GM11168 (cell line): ENCODE data around the gene PRDM7.
"Not testable (repeated sequence)": the region's sequence is repeated elsewhere in the genome, so short reads cannot be mapped to it uniquely, and the experiment has no call there.

Experiments used
- in situ Hi-C: fragments of 300-500 bp; cut with MboI; formaldehyde crosslinking; loops from one replicate; pipeline ENCODE4 v1.12.0; 2022; ENCODE audit warnings: low sequenced_read_pairs; ENCODE audit not compliant: unreplicated experiment

PRDM7 gene

DNA sequence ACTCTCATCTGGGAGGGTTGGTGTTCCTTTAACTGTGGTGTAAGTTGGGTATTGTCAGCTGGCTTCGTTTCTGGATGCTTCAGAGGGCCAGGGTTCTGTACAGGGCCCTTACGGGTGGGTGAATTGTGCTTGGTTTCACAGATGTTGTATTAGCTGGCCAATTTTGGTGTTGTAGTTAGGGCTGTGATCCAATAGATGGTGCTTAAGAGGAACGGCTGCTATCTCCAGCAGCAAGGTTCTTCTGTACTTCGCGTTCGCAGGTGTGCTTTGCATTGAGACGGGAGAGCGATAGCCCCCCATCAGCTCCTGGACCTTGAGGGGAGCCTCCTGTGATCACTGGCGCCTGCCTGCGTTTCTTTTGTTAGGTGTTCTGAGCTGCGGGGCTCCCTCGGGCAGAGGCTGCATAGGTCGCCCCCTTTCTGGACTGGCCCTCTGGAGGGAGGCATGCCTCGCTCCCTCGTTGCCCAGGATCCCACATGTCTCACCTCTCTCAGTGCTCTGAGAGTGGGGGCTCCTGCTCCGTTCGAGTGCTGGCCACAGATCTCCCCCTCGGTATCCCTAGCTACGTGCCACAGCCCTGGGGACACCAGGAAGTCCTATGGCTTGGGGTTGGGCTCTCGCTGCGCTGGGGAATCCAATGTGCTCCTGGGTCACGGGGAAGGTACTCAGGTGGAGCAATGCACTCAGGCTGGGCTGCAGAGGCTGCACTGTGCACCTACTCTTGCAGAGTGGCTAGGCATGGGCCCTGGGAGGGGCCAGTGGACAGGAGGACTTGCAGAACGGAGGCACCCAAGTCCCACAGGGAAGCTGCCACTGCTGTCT lies 837 bp upstream of the PRDM7 start:
- in situ Hi-C loops = no loop called here

DNA sequence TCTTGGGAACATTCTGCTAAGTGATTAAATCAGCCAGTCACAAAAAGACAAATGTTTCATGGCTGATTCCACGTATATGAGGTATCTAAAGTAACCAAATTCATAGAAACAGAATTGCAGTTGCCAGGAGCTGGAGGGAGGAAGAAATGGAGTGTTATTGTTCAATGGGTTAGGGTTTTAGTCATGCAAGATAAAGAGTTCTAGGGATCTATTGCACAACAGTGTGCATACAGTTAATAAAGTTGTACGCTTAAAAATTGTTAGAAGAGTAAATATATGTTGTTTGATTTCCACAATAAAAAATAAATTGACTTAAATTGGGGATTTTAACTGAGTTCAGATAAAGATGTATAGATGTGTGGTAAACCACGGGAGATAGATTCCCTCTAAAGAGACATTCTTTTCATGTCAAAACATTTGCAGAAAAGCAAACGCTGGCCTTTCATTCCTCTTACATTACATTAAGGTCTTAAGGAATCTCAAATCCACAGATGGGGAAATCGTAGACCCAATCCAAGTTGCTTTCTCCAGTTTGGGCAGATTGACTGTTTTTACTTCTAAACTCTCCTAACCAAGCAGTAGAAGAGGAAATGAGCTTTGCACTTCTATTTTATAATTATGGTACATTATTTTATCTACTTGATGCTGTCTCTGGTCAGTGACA lies 4.6 kb downstream of the PRDM7 start:
- in situ Hi-C loops = no loop called here

DNA sequence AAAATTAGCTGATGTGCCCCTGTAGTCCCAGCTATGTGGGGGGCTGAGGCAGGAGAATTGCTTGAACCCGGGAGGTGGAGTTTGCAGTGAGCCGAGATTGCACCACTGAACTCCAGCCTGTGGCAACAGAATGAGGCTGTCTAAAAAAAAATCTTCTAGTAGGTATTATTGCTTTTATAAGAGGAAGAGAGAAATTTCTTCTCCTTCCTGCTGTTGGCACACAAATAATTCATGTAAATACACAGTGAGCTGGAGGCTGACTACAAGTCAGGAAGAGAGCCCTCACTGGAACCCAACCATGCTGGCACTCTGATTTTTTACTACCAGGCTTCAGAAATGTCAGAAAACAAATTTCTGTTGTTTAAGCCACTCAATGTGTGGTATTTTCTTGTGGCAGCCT lies 6.7 kb downstream of the PRDM7 start:
- in situ Hi-C loops = no loop called here

DNA sequence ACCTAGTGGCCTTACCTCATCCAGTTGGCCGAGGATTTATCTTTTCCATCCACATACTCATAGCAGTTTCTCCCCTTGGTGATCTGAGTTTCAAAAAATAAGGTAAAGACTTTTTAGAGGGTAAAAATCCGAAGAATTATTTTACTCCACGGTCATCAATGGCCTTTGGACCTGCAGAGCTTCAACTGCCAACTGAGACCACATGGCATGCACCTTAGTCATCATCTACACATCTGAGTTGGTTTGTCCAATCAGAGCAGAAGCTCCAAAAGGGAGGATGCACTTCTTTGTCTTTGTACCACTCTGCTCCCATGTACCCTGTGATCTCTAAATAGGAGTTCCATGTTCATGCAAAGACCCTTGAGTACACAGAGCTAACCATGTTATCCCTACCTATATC lies 15.7 kb downstream of the PRDM7 start:
- in situ Hi-C loops = no loop called here

DNA sequence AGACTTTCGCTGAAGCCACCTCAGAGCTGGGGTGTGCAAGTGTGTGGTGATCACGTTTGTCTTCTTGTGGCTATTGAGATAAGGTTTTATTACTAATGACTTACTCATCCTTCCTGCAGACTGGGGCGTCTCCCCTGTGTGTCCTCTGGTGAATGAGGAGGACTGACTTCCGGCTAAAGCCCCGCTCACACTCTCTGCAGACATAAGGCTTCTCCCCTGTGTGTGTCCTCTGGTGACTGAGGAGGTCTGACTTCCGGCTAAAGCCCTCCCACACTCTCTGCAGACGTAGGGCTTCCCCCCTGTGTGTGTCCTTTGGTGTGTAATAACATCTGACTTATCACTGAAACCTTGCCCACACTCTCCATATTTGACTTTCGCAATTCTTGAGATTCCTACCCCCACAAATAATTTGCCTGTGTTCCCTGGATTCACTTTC lies 19.4 kb downstream of the PRDM7 start:
- in situ Hi-C loops = no loop called here

DNA sequence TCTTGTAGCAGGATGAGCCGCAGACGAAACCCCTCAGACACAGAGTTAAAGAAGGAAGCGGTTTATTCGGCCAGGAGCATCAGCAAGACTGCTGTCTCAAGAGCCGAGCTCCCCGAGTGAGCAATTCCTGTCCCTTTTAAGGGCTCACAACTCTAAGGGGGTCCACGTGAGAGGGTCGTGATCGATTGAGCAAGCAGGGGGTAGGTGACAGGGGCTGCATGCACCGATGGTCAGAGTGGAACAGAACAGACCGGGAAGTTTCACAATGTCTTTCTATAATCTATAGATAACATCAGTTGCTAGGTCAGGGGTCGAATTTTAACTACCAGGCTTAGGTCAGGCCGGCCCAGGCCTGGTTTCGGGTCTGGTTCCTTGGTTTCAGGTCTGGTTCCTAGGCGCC lies 20.6 kb downstream of the PRDM7 start:
- in situ Hi-C loops = not testable (repeated sequence)

DNA sequence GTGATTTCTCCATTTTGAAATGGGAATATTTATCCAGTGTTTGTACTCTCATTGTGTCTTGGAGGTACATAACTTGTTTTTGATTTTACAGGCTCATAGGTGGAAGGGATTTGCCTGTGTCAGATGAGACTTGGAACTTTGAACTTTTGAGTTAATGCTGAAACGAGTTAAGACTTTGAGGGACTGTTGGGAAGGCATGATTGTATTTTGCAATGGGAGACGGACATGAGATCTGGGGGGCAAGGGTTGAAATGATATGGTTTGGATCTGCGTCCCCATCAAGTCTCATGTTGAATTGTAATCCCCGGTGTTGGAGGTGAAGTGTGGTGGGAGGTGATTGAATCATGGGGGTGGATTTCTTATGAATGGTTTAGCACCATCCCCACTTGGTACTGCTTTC lies 21.8 kb downstream of the PRDM7 start:
- in situ Hi-C loops = no loop called here

DNA sequence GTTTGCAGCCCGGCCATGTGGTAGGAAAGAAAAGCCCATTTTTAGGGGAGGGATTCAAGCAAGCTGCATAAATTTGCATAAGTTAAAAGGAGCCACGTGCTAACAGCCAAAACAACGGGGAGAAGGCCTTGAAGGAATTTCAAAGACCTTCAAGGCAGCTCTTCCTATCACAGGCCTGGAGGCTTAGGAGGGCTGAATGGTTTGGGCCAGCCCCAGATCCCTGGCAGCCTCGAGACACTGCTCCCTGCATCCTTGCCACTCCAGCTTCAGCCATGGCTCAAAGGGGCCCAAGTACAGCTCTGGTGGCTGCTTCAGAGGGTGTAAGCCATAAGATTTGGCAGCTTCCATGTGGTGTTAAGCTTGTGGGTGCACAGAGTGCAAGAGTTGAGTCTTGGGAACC lies 22.6 kb downstream of the PRDM7 start:
- in situ Hi-C loops = no loop called here

DNA sequence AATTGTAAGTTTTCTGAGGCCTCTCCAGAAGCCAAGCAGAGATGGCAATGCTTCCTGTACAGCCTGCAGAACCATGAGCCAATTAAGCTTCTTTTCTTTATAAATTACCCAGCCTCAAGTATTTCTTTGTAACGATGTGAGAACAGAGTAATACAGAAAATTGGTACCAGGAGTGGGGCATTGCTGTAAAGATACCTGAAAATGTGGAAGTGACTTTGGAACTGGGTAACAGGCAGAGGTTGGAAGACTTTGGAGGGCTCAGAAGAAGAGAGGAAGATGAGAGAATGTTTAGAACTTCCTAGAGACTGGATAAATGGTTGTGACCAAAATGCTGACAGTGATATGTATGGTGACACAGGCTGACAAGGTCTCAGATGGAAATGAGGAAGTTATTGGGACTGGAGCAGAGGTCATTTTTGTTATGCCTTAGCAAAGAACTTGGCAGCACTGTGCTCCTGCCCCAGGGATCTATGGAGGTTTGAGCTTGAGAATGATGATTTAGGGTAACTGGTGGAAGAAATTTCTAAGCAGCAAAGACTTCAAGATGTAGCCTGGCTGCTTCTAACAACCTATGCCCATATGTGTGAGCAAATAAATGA lies 23.1 kb downstream of the PRDM7 start:
- in situ Hi-C loops = no loop called here

DNA sequence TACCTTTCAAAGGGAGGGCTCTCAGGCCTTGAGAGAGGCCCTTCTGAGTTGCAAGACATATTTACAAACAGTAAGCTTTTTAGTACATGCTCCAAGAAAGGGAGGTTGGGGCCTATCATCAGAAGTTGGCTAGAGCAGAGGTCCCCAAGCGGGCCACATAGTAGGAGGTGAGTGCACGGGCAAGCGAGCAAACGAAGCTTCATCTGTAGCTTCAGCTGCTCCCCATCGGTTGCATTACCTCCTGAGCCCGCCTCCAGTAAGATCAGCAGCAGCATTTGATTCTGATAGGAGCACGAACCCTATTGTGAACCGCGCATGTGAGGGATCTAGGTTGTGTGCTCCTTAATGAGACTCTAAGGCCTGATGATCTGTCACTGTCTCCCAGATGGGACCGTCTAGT lies 26.2 kb downstream of the PRDM7 start:
- in situ Hi-C loops = no loop called here

DNA sequence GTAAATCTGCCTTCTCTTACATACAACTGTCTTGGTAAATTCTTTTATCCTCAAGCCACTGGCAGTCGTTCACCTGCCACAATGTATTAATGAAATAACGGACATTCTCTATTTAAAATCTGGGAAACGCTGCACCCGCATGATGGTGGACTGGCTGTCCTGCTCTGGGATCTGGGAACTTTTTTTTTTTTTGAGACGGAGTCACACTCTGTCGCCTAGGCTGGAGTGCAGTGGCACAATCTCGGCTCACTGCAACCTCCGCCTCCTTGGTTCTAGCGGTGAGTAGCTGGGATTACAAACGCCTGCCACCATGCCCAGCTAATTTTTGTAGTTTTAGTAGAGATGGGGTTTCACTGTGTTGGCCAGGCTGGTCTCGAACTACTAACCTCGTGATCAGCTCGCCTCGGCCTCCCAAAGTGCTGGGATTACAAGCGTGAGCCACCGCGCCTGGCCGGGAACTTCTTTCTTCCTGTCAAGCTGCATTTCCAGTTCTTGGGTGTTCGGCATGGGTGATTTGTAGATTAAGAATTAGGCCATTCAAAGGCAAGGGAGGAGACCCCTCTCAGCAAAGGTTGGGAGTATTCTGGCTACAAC lies 28.3 kb downstream of the PRDM7 start:
- in situ Hi-C loops = no loop called here

DNA sequence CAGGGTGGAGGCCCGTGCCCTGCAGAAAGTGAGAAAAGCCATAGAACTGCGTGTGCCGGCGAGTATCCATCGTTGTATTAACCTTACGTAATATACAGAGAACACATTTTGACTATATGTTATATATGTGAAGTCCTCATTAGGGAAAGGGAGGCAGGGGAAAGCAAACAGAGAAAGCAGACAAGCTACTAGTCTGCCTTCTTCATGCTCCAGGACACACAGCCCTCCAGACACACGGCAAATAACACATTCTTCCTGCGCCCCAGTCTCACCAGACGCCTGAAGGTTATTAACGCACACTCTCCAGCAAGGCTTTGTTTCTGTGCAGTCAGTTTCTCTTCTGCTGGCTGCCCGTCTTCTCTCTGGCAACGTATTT lies 28.8 kb downstream of the PRDM7 start:
- in situ Hi-C loops = no loop called here

DNA sequence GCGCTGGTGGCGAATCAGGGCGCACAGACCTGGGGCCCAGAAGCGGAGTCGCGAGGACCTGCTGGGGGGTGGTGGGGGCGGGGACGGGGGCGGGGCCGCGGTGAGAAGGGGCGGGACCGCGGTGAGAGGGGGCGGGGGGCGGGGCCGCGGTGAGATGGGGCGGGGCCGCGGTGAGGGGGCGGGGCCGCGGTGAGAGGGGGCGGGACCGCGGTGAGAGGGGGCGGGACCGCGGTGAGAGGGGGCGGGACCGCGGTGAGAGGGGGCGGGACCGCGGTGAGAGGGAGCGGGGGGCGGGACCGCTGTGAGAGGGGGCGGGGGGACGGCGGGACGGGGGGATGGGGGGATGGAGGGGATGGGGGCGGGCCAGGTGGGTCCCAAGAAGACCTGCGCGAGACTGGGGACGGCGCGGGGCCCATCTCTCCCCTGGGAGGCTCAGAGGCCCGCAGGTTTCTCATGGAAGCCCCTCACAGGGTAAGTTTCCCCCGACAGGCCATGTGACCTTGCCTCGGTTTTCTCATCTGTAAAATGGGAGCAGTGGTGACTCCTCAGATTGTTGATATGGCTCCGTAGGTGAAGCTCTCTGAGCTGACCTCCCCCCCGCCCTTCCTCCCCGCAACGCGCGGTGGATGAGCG lies 29.3 kb downstream of the PRDM7 start:
- in situ Hi-C loops = no loop called here

DNA sequence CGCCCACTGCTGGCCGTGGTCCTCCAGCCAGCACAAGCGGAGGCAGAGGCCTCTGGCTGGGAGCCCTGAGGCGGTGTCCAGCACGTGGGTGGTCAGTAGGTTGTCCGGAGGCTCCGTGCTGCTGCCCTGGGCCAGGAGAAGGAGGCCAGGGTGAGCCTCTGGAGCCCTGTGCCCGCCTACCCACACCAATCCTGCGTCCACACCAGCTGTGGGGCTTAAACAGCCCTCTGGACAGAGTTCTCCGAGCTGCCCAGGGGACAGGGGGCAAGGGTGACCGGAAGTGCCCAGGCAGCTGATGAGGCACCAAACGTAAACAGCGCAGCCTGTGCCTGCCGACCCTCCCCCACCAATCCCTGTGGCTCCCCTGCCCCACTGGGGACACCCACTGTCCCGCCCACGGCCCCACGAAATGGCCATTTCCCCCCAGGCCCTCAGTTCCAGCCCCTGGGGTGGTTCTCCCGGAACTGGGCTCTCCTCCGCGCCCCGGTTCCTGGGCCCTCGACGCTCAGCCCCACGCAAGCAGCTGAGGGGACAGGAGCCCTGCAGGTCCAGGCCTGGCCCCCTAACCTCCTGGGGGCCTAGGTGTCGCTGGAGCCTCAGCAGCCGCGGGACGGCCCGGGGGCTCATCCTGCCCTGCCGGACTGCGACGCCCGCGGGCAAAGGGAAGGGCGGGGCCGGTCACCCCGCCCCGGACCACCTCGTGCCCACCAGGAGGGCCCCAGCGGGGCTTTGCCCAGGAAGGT lies 30.0 kb downstream of the PRDM7 start:
- in situ Hi-C loops = no loop called here

DNA sequence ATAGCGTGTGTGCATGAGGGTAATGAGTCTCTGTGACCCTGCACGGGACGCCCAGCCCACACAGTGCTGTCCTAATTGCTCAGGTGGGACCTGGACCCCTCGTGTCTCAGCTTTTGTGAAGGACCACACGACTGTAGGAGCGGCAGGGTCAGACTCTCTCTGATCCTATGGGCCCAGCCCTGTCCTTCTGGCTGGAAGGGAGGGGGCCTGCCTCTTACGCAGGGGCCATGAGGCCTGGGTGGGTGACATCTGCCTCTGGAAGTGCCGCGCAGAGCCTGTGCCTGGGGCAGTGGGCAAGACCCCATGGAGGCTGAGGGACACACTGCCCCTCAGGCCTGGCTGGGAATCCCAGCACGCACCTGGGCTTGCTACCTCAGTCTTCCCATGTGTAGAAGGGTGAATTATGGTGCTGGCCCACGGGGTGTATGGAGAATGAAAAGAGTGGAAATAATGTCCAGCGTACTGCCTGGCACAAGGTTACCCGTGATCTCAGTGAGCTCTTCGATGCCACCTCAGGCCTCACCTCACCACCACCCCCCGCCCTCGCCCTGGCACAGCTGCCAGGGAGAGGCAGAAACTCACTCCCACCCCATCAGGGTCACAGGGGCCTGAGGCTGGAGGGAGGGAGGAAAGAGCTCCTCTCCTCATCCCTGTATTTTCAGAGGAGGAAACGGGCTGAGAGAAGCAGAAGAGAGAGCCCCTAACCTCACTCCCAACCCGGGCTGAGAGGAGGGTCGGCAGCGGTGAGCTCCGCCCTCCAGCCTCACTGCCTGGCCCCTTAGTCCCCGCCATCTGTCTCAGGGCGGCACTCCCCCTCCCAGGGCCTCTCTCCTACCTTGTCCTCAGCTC lies 30.8 kb downstream of the PRDM7 start:
- in situ Hi-C loops = no loop called here

DNA sequence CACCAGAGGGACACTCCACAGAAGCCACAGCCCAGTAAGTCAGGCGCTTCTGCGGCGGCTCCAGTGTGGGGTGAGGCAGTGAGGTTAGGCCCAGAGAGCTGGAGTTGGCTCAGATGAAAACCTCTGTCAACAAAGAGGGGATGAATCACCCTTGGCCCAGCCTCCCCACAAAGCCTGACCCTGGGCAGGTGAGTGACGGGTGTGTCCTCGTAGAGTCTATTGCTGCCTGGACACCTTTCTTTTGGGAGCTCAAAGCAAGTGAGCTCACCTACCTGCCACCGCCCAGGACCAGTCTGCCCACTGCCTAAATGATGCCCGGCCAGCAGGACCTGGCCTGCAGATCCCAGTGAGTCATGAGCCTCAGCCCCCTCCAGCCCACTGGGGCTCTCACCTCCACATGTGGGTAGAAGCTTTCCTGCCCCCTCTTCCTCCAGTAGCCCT lies 33.0 kb downstream of the PRDM7 start:
- in situ Hi-C loops = no loop called here

DNA sequence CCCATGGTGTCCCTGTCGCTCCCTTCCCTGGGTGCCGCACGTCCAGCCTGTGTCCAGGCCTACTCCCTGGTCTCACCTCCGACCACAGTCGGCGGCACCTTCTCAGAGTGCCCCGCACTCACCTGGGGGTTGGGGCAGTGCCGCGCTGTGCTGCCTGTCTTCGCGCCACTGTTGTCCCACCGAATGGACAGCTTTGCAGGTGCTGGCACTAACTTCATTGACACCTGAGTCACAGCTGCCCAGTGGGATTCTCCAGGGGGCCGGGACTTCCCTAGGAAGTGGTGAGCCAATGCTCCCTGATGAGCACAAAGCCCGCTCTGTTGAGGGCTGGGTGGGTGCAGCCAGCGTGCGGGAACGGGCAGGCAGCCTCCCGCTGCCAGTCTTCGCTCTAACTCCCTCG lies 33.6 kb downstream of the PRDM7 start:
- in situ Hi-C loops = no loop called here

DNA sequence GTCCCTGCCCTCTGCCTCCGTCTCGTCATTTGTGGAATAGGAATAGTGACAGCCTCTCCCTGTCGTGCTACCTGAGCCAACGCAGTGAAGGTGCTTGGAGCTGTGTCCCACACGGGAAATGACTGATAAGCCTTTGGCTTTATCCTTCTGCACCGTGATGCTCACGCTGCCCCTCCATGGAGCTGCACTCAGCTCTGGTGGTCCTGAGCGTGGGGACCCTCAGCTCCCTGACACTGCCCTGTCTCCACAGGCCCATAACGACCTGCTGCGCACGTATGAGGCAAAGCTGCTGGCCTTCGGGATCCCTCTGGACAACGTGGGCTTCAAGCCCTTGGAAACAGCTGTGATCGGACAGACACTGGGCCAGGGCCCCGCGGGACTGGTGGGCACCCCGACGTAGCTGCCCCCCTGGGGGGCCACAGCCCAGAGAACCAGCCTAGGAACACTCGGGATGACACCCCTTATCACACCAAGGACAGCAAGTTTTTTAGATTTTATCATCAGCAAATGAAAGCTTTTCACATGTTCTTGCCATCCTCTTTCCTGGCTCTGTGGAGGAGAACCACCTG lies 34.1 kb downstream of the PRDM7 start:
- in situ Hi-C loops = no loop called here
